Keratinocyte (primary cell): Measurements from ENCODE around the gene EPHA6. TPM values are rescaled to one million over a fixed set of nuclear protein-coding genes. Genes with fewer than 3 reads are reported as not detected.

Experiments
- DNase-seq: peaks from one replicate; pipeline ENCODE4 v3.0.0-alpha.2; 2011; ENCODE audit warnings: low read depth, missing footprints, low spot score
- FAIRE-seq: peaks from 2 replicates; lab custom pipeline; 2011; peaks lifted over from hg19 to GRCh38; lab: Jason Lieb, UNC
- H2AFZ ChIP-seq: 2 replicates; pipeline ENCODE4 v1.6.0; 2012; ENCODE audit warnings: low read length, control low read depth, inconsistent platforms; ENCODE audit not compliant: control insufficient read depth
- H3K27ac ChIP-seq: 2 replicates; pipeline ENCODE4 v1.5.1; 2011; ENCODE audit warnings: low read length; ENCODE audit not compliant: control insufficient read depth, insufficient read depth
- H3K27me3 ChIP-seq: 3 replicates; pipeline ENCODE4 v1.6.0; 2011; ENCODE audit warnings: low read length; ENCODE audit not compliant: control insufficient read depth, insufficient read depth; ENCODE audit errors: extremely low read depth
- H3K36me3 ChIP-seq, 2 experiments: 2 replicates in 1 of 2; 3 replicates in 1 of 2; pipeline ENCODE4 v1.5.1; 2011; ENCODE audit warnings: low read length in 2 of 2, mild to moderate bottlenecking in 1 of 2; ENCODE audit not compliant: control insufficient read depth in 2 of 2, insufficient read depth in 2 of 2; ENCODE audit errors: extremely low read depth in 1 of 2
- H3K4me1 ChIP-seq: 3 replicates; pipeline ENCODE4 v1.5.1; 2011; ENCODE audit warnings: low read length; ENCODE audit not compliant: control insufficient read depth, insufficient read depth; ENCODE audit errors: extremely low read depth
- H3K4me2 ChIP-seq: 3 replicates; pipeline ENCODE4 v1.6.0; 2011; ENCODE audit warnings: low read depth, low read length; ENCODE audit not compliant: control insufficient read depth, insufficient read depth; ENCODE audit errors: extremely low read depth
- H3K4me3 ChIP-seq, 3 experiments: fragments of 200-600 bp in 1 of 3; sonication (generic) in 1 of 3; 2 replicates in 2 of 3; 3 replicates in 1 of 3; pipeline ENCODE4 v1.5.1; 2011 to 2016; ENCODE audit warnings: low read length in 3 of 3, mild to moderate bottlenecking in 3 of 3, control low read depth in 2 of 3, inconsistent platforms in 1 of 3, low read depth in 1 of 3, mixed read lengths in 1 of 3, mixed run types in 1 of 3, moderate library complexity in 1 of 3; ENCODE audit not compliant: control insufficient read depth in 2 of 3, insufficient read depth in 2 of 3; ENCODE audit errors: extremely low read depth in 1 of 3
- H3K79me2 ChIP-seq: 2 replicates; pipeline ENCODE4 v1.6.0; 2012; ENCODE audit warnings: low read length; ENCODE audit not compliant: control insufficient read depth, insufficient read depth
- H3K9ac ChIP-seq: 3 replicates; pipeline ENCODE4 v1.6.0; 2011; ENCODE audit warnings: low read length; ENCODE audit not compliant: control insufficient read depth, insufficient read depth; ENCODE audit errors: extremely low read depth
- H3K9me1 ChIP-seq: 3 replicates; pipeline ENCODE4 v1.6.0; 2011; ENCODE audit warnings: low read length; ENCODE audit not compliant: control insufficient read depth, insufficient read depth; ENCODE audit errors: extremely low read depth
- H3K9me3 ChIP-seq: 2 replicates; pipeline ENCODE4 v1.5.1; 2012; ENCODE audit warnings: low read depth, low read length; ENCODE audit not compliant: control insufficient read depth
- H4K20me1 ChIP-seq: 3 replicates; pipeline ENCODE4 v1.6.0; 2011; ENCODE audit warnings: low read length; ENCODE audit not compliant: control insufficient read depth, insufficient read depth; ENCODE audit errors: extremely low read depth
- EZH2 ChIP-seq: IDR thresholded peaks from one replicate; pipeline ENCODE4 v1.6.1; 2012; ENCODE audit warnings: inconsistent platforms, mild to moderate bottlenecking, low read length, moderate library complexity
- dilution Hi-C: fragments of 300-500 bp; cut with MboI; formaldehyde crosslinking; loops from one replicate; pipeline ENCODE4 v1.7.0; 2020; ENCODE audit warnings: low sequenced_read_pairs; ENCODE audit not compliant: extremely low pct_ligation_motif_present
- polyA plus RNA-seq, 5 experiments: library from polyadenylated mRNA; depleted of rRNA in 3 of 5; stranded (reverse) in 3 of 5; stranded (forward) in 1 of 5; unstranded in 1 of 5; fragments of >200 nt; gene quantifications; 1 replicate in 1 of 5; 2 replicates in 3 of 5; 3 replicates in 1 of 5; pipeline versions ENCODE4 v1.2.1 to v1.2.3, GENCODE V29; 2011 to 2012; ENCODE audit warnings: missing spikeins in 2 of 5, low read depth in 1 of 5, low replicate concordance in 1 of 5
- TF ChIP-seq, protein P1 (sequence below), 3 experiments: IDR thresholded peaks in 1 of 3; conservative IDR thresholded peaks in 1 of 3; optimal IDR thresholded peaks in 1 of 3; 2 replicates in 2 of 3; 3 replicates in 1 of 3; pipeline versions ENCODE3 to v1.5.1; 2011; ENCODE audit warnings: low read length in 3 of 3, mild to moderate bottlenecking in 3 of 3, moderate library complexity in 2 of 3, control low read depth in 1 of 3, inconsistent platforms in 1 of 3; ENCODE audit not compliant: insufficient read depth in 2 of 3; ENCODE audit errors: extremely low read depth in 1 of 3

Gene EPHA6
- polyA plus RNA-seq, 1 donor (not counting 4 experiments of a cell fraction or from before 2014, with no cell fraction given): not detected

DNA sequence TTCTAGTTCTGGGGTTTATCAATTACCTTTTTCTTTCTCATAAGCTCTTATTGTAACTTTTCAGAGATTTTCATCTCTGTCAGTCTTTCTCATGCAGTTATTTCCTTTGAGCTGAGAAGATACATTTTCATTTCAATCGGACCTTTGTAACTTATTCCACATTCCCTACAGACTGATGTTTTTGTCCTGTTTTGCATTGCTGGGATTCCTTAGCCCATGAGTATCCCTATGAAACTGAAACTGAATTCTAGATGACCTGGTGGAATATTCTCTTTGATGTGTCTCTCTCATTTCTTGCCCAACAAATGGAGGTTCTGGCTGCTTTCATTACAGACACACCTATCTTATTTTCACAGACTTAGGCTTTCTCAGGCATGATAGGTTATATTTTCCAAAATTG, 10.5 kb upstream of the EPHA6 start:
- Histone ChIP-seq H3K4me2 (no peak overlapping the region), H3K79me2 (no peaks in the 10 kb centered on the region), H4K20me1 (no peaks in the 10 kb centered on the region), H3K9me1 (no peaks in the 10 kb centered on the region), H3K27ac (no peak overlapping the region), H2AFZ (no peak overlapping the region), H3K36me3 (no peaks in the 10 kb centered on the region), H3K4me3 (no peak overlapping the region), H3K9ac (no peak overlapping the region), H3K9me3 (no peaks in the 10 kb centered on the region), H3K27me3 (no peaks in the 10 kb centered on the region), H3K4me1 (no peaks in the 10 kb centered on the region)
- DNase-seq (no peak), FAIRE-seq (no peak)
- TF ChIP-seq EZH2: no peak
- TF ChIP-seq, protein P1, sequence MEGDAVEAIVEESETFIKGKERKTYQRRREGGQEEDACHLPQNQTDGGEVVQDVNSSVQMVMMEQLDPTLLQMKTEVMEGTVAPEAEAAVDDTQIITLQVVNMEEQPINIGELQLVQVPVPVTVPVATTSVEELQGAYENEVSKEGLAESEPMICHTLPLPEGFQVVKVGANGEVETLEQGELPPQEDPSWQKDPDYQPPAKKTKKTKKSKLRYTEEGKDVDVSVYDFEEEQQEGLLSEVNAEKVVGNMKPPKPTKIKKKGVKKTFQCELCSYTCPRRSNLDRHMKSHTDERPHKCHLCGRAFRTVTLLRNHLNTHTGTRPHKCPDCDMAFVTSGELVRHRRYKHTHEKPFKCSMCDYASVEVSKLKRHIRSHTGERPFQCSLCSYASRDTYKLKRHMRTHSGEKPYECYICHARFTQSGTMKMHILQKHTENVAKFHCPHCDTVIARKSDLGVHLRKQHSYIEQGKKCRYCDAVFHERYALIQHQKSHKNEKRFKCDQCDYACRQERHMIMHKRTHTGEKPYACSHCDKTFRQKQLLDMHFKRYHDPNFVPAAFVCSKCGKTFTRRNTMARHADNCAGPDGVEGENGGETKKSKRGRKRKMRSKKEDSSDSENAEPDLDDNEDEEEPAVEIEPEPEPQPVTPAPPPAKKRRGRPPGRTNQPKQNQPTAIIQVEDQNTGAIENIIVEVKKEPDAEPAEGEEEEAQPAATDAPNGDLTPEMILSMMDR (optimal IDR thresholded peaks at IDR 0.05 in 1 of 3, IDR thresholded peaks at IDR 0.05 in 1 of 3, conservative IDR thresholded peaks at IDR 0.05 in 1 of 3; ENCODE audit: extremely low read depth in 1 of 3, insufficient read depth in 2 of 3, low read length in 3 of 3): no peak
- dilution Hi-C loops: no loop called here

DNA sequence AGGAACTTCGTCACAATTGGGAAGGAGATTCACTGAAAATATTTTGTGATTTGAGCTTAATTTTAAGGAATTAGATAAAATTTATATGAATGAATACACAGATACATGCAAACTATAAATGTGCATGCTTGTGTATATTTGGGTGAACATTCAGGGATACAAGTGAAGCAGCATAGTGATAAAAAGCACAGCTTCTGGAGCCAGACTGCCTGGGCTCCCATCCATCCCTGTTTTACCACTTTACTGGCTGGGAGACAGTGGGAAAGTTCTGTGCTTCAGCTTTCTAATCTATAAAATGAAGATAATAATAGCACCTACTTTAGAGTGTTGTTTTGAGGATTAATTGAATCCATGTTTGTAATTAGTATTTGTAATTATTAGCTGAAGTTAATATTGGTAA, 8.1 kb upstream of the EPHA6 start:
- H3K9me1 ChIP-seq: no peaks in the 10 kb centered on the region
- no peaks in the 10 kb centered on the region for H3K79me2 ChIP-seq
- no peaks in the 10 kb centered on the region for H3K27me3 ChIP-seq
- DNase-seq: no peak
- no peaks in the 10 kb centered on the region for H3K36me3 ChIP-seq
- no peaks in the 10 kb centered on the region for H3K9me3 ChIP-seq
- H3K4me3 ChIP-seq: no peak overlapping the region
- H3K4me1 ChIP-seq: no peaks in the 10 kb centered on the region
- H2AFZ ChIP-seq: no peak overlapping the region
- dilution Hi-C loops: no loop called here
- H3K27ac ChIP-seq: no peak overlapping the region
- FAIRE-seq: no peak
- H4K20me1 ChIP-seq: no peaks in the 10 kb centered on the region
- TF ChIP-seq, protein P1 (optimal IDR thresholded peaks at IDR 0.05 in 1 of 3, IDR thresholded peaks at IDR 0.05 in 1 of 3, conservative IDR thresholded peaks at IDR 0.05 in 1 of 3; ENCODE audit: extremely low read depth in 1 of 3, insufficient read depth in 2 of 3, low read length in 3 of 3): no peak
- TF ChIP-seq EZH2: no peak
- no peak overlapping the region for H3K4me2 ChIP-seq
- H3K9ac ChIP-seq: no peak overlapping the region
